HG02623 (cell line): ENCODE measurements around the gene ADAM21.
"Not testable (repeated sequence)": the region's sequence is repeated elsewhere in the genome, so short reads cannot be mapped to it uniquely, and the experiment has no call there.

Experiments
- ATAC-seq: cut with Tn5 transposase; IDR thresholded peaks from one replicate; pipeline ENCODE4 v1.9.1; 2021; ENCODE audit warnings: moderate library complexity; ENCODE audit not compliant: unreplicated experiment

ADAM21 gene

DNA sequence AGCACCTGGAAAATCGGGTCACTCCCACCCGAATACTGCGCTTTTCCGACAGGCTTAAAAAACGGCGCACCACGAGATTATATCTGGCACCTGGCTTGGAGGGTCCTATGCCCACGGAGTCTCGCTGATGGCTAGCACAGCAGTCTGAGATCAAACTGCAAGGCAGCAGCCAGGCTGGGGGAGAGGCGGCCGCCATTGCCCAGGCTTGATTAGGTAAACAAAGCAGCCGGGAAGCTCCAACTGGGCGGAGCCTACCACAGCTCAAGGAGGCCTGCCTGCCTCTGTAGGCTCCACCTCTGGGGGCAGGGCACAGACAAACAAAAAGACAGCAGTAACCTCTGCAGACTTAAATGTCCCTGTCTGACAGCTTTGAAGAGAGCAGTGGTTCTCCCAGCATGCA, 23.5 kb downstream of the ADAM21 start:
- ATAC-seq, result not testable (repeated sequence)

DNA sequence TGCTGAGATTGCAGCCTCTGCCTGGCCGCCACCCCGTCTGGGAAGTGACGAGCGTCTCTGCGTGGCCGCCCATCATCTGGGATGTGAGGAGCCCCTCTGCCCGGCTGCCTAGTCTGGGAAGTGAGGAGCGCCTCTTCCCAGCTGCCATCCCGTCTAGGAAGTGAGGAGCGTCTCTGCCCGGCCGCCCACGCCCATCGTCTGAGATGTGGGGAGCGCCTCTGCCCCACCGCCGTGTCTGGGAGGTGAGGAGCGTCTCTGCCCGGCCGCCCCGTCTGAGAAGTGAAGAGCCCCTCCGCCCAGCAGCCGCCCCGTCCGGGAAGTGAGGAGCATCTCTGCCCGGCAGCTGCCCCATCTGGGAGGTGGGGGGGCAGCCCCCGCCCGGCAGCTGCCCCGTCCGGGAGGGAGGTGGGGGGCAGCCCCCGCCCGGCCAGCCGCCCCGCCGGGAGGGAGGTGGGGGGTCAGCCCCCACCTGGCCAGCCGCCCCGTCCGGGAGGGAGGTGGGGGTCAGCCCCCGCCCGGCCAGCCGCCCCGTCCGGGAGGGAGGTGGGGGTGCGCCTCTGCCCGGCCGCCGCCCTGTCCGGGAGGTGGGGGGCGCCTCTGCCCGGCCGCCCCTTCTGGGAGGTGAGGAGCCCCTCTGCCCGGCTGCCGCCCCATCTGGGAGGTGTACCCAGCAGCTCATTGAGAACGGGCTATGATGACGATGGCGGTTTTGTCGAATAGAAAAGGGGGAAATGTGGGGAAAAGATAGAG, 25.6 kb downstream of the ADAM21 start:
- ATAC-seq, result not testable (repeated sequence)

GRCh38 chr14:70489579-70490200, 37.7 kb downstream of the ADAM21 start:
- no peak for ATAC-seq

- ATAC-seq, result no peak
Measured at GRCh38 chr14:70498191-70498590, 46.2 kb downstream of the ADAM21 start.
